ENCODE data around the gene SH3PXD2A.
"Not testable (repeated sequence)": the region's sequence is repeated elsewhere in the genome, so short reads cannot be mapped to it uniquely, and the experiment has no call there.

Gene SH3PXD2A

GRCh38 chr10:103829838-103830465, 25.4 kb downstream of the SH3PXD2A start:
- DNase-seq = no peak

DNA sequence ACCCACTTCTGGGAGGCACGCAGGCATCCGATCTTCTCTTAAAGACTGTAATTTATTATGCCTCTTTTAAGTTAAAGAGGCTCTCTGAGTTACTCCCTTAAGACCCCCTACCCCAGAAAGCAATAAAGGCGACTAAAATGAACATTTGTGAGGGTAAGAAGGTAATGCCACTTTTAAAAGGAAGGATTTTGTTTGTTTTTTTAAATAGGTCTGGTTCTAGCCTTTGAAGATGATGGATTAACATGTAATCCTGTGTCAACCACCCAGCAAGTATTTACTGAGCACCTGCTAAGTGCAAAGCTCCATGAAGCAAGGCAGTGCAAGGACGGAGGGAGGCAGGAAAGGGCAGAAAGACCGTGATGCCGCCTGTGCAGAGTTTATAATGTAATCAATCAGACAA, 26.1 kb downstream of the SH3PXD2A start:
- DNase-seq = no peak

GRCh38 chr10:103828587-103829197, 26.7 kb downstream of the SH3PXD2A start:
- no peak for DNase-seq

DNA sequence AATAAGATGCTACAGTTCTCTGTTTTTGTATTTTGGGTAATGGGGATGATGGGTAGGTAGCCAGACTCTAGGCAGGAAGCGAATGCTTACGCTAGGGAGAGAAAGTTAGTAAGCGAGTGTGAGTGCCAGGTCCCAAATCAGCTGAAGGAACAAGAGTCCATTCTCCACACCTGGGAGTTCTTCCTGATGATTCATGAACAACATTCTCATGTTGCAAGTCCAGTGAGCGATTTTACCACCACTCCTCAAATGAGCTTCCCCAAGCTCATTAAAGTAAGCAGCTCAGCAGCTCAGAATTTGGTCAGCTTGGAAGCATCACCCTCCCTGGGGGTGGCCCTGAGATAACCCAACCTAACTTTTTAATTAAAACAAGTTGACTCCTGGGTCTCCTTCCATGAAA, 27.3 kb downstream of the SH3PXD2A start:
- DNase-seq = no peak

DNA sequence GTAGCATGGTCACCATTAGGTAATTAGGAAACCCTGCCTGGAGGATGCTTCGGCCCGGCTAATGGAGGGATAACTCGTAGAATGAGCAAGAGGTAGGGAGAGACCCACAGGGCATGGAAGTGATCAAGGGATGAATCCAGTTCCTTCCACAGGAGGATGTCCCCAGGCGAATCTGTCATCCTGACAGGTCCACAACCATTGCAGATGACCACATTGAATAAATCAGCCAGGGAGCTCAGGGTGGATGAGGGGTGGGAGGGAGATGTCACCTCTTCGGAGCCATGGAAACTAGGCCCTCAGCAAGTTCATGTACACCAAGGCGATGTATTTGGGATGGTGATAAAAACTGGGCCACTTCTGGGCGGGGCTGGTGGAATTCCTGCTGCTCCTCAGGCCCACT, 28.5 kb downstream of the SH3PXD2A start:
- DNase-seq = no peak

- DNase-seq = peak in 1 of 2 donors; percentile 9
Observed at GRCh38 chr10:103824281-103824680, 31.1 kb downstream of the SH3PXD2A start.

- no peak for DNase-seq
Observed at GRCh38 chr10:103823706-103824272, 31.6 kb downstream of the SH3PXD2A start.

DNA sequence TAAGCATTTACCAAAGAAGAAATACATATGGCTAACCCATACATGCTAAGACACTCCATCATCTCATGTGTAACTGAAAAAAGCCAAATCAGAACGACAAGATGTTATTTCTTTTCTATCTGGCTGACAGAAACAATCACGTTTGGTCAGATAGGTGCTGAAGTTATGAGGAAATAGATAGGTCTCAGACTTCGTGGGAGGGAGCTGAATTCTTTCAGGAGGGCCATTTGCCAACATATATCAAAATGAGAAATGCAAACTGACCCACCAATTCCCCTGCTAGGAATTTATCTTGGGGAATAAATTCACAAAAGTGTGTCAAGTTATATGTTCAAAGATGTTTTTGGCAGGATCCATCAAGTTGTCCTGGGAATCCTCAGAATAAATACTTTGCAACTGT, 32.6 kb downstream of the SH3PXD2A start:
- no peak for DNase-seq

- DNase-seq = no peak
Observed at GRCh38 chr10:103822107-103822716, 33.2 kb downstream of the SH3PXD2A start.

DNA sequence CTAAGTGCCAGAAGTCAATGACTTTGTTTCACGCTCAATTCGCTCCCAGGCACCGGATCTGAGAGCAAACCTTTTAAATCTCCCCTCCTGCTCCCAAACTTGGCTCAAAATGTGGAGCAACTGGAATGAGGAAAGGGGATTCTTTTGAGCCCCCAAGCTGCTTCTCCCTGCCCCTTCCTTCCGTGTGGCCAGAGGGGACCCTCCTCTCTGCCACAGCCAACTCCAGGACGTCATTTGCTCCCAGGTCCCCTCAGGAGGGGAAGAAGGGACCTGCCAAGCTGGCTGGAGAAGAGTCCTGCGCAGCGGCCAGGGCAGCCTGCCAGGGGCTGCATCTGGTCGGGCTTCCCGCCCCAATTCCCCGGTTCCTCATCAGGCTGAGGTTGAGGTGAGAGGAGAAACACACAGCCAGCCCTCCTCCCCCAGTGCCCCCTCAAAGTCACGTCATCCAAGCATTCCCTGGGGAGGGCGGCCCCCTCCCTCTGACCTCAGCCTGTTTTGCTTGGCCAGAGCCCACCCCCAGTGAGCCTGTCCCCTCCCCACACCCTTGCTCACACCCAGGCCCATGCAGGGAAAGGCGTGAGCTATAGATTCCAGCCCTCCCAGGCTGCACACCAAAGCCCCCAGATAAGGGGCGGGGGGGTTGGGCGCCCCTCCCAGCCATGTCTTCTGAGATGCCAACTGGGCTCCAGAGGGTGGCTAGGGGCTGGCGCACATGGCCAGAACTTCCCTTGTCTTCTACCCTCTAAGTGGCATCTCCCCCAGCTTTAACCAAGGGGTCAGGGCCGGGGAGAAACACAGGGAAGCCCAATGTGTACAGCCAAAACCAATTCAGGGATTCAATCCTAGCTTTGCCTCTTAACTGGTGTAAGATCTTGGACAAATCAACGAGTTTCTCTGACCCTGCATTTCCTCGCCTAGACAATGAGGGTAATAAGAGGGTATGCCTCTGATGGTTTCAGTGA, 35.0 kb downstream of the SH3PXD2A start:
- no peak for DNase-seq

DNA sequence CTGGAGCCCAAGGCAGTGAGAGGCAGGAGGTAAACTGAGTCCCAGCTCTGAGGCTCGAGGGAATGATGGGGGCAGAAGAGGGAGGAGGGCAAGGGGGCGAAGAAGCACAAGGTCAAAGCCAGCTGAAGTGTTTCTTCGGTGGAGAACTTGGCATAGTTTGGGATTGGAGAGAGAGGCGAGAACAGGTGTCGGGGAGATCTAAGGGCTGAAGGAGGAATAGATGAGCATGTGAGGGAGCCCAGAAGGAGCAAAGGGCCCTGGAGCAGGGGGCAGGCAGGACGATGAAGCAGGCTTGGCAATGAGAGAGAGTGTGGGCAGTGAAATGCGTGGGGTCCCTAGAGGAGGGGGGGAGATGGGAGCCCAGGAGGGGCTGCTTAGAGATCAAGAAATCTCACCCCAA, 35.9 kb downstream of the SH3PXD2A start:
- DNase-seq = no peak

DNA sequence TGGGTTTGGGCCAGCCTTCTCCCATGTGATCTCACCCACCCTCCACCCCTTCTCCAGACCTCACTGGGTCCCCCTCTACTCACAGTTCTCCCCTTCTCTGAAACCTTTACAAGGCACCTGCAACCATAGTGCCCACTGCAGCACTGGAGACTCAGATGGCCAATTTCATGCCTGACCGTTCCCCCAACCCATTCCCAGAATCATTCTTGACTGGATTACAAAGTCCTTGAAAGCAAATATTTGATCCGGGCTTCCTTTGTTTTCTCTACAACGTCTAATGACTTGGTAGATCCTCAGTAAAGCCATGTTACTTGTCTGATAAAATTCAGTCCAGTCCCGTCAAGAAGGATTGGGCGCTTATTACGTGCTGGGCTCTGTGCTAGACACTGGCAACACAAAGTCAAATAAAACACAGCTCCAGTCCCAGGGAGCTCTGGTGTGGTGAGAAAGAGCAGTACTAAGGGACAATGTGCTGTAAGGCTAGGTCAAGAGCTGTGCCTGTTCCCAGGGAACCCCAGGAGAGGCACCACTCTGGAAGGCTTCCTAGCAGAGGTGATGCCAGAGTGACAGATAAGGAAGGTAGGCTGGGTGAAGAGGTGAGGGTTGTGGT, 36.5 kb downstream of the SH3PXD2A start:
- no peak for DNase-seq

GRCh38 chr10:103818105-103818504, 37.3 kb downstream of the SH3PXD2A start:
- DNase-seq = no peak

DNA sequence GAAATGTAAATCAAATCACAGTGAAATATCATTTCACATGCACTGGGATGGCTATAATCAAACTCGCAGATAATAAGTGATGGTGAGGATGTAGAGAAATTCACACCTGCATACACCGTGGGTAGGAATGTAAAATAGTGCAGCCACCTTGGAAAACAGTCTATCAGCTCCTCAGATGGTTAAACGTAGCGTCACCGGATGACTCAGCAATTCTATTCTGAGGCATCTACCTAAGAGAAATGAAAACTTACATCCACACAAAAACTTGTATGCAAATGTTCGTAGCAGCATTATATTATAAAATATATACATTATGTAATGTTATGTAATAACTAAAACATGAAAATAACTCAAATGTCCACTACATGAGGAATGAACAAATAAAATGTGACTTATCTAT, 38.9 kb downstream of the SH3PXD2A start:
- DNase-seq = no peak

GRCh38 chr10:103814626-103815370, 40.6 kb downstream of the SH3PXD2A start:
- no peak for DNase-seq

DNA sequence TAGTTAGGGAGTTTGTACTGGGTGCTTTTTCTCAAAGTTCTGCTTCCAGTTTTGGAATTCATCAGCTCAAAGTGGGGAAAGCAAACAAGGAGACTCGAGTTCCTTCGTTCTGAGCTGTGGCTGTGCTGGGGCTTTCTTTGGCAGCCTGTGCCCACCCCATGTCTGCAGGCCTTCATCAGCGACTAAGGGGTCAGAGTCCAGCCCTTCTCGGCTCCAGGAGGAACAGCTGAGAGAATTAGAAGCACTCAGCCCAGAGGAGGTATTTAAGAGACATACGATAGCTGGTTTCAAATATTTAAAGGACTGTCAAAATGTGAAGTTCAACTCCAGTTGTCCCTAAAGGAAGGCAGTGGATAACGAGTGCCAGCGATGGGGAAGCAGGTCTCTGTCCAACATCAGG, 41.3 kb downstream of the SH3PXD2A start:
- DNase-seq = no peak

DNA sequence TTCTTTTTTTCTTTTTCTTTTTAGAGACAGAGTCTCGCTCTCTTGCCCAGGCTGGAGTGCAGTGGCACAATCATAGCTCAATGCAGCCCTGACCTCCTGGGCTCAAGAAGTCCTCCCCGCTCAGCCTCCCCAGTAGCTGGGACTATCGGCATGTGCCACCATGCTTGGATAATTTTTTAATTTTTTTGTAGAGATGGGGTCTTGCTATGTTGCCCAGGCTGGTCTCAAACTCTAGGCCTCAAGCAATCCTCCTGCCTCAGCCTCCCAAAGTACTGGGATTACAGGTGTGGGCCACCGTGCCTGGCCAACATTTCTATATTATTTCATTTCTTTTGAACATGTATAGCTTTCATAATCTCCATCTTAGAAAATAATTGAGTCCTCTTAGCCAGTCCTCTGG, 42.1 kb downstream of the SH3PXD2A start:
- not testable (repeated sequence) for DNase-seq

GRCh38 chr10:103812432-103812831, 42.9 kb downstream of the SH3PXD2A start:
- peak; percentile 8 to 34 for DNase-seq

DNA sequence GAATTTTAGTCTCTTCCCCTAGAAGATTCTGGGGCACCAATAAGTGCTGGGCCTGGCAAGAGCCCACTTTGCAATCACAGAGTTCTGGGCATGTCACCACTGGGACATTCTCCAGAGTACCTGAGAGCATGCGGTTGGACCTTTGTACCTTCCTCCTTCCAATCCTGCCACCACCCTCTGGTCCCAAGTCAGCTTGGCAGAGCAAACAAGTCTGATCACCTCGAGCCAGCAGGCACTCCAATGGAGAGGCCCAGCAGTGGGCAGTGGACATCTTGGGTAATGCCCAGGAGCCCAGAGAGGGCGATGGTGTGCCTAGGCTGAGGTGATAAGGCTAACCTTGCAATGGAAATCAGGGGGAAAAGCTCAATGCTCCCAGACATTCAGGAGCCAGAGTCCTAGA, 43.4 kb downstream of the SH3PXD2A start:
- no peak for DNase-seq

DNA sequence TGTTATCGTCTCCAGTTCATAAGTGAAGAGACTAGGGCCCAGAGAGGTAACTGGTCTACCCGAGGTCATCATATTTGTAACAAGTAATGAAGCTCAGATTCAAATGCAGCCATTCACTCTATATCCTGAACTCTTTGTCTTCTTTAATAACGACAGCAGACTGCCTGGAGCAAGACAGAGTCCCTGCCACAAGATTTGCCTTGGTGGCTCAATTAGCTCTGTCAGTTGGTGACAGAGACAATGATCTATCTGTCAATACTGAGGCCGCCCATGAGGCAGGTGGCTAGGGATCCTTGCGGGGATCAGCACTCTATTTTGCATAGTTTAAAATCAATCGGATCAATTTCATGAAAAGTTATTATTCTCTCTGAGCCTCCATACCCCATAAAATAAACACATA, 43.9 kb downstream of the SH3PXD2A start:
- no peak for DNase-seq

- DNase-seq = no peak
Observed at GRCh38 chr10:103808780-103809179, 46.6 kb downstream of the SH3PXD2A start.

GRCh38 chr10:103807996-103808395, 47.4 kb downstream of the SH3PXD2A start:
- DNase-seq = no peak

Measured in inflammatory macrophage (primary cell).